SK-MEL-5 (cell line): ENCODE data around the gene THAP2. TPM values are rescaled to one million over a fixed set of nuclear protein-coding genes. Genes with fewer than 3 reads are reported as not detected.
"Not testable (repeated sequence)": the region's sequence is repeated elsewhere in the genome, so short reads cannot be mapped to it uniquely, and the experiment has no call there.

Source experiments
- DNase-seq: peaks from one replicate; pipeline ENCODE4 v3.0.0-alpha.2; 2016; ENCODE audit warnings: low read depth, low spot score
- in situ Hi-C: cut with HindIII; loops from 2 replicates; pipeline ENCODE4 v1.10.0; 2016; ENCODE audit warnings: low sequenced_read_pairs, high pct_unique_total_duplicates, low pct_unique_long_range_greater_than_20kb
- total RNA-seq: library from RNA; depleted of rRNA; stranded (reverse); fragments of >200 nt; shearing (Covaris generic); gene quantifications from 2 replicates; pipeline ENCODE4 v1.2.3, GENCODE V29; 2014

Gene THAP2
- total RNA-seq, 1 experiment from 2014 or later: 0.95 TPM

- in situ Hi-C loops: no loop called here
Measured at GRCh38 chr12:71688961-71689570, 25.0 kb downstream of the THAP2 start.

GRCh38 chr12:71691504-71692129, 27.5 kb downstream of the THAP2 start:
- no peak for DNase-seq
- in situ Hi-C loops: no loop called here

More at GRCh38 chr12:71688961-71689570, 25.0 kb downstream of the THAP2 start:
- DNase-seq: no peak

GRCh38 chr12:71693126-71693525, 29.0 kb downstream of the THAP2 start:
- in situ Hi-C loops: no loop called here
- DNase-seq: no peak

- DNase-seq, in situ Hi-C loops: not testable (repeated sequence)
Measured at GRCh38 chr12:71693651-71694050, 29.6 kb downstream of the THAP2 start.

GRCh38 chr12:71694099-71694820, 30.2 kb downstream of the THAP2 start:
- in situ Hi-C loops: no loop called here
- DNase-seq: no peak

GRCh38 chr12:71695782-71696181, 31.7 kb downstream of the THAP2 start:
- in situ Hi-C loops: no loop called here
- DNase-seq: no peak

- in situ Hi-C loops, DNase-seq: not testable (repeated sequence)
Measured at GRCh38 chr12:71702181-71702580, 38.1 kb downstream of the THAP2 start.

GRCh38 chr12:71702590-71702989, 38.5 kb downstream of the THAP2 start:
- in situ Hi-C loops: no loop called here
- DNase-seq: no peak

- DNase-seq: no peak
- in situ Hi-C loops: no loop called here
Measured at GRCh38 chr12:71703206-71703605, 39.1 kb downstream of the THAP2 start.

- DNase-seq: no peak
- in situ Hi-C loops: no loop called here
Measured at GRCh38 chr12:71704920-71705319, 40.8 kb downstream of the THAP2 start.

- in situ Hi-C loops: no loop called here
Measured at GRCh38 chr12:71708658-71709057, 44.6 kb downstream of the THAP2 start.

GRCh38 chr12:71710276-71711125, 46.4 kb downstream of the THAP2 start:
- in situ Hi-C loops: no loop called here
- DNase-seq: no peak

More at GRCh38 chr12:71708658-71709057, 44.6 kb downstream of the THAP2 start:
- DNase-seq: no peak

- DNase-seq: no peak
- in situ Hi-C loops: no loop called here
Measured at GRCh38 chr12:71718611-71719010, 54.5 kb downstream of the THAP2 start.

- in situ Hi-C loops: no loop called here
- no peak for DNase-seq
Measured at GRCh38 chr12:71719647-71720370, 55.7 kb downstream of the THAP2 start.

- no peak for DNase-seq
- in situ Hi-C loops: no loop called here
Measured at GRCh38 chr12:71721783-71722505, 57.8 kb downstream of the THAP2 start.

GRCh38 chr12:71725011-71725410, 60.9 kb downstream of the THAP2 start:
- in situ Hi-C loops: no loop called here
- no peak for DNase-seq

GRCh38 chr12:71726548-71726947, 62.4 kb downstream of the THAP2 start:
- in situ Hi-C loops: no loop called here
- no peak for DNase-seq
